MV-4-11 (cell line): Measurements from ENCODE around the gene F13A1.

Experiments
- DNase-seq: peaks from one replicate; lab custom pipeline; 2025; lab: John Stamatoyannopoulos, UW

The F13A1 gene

DNA sequence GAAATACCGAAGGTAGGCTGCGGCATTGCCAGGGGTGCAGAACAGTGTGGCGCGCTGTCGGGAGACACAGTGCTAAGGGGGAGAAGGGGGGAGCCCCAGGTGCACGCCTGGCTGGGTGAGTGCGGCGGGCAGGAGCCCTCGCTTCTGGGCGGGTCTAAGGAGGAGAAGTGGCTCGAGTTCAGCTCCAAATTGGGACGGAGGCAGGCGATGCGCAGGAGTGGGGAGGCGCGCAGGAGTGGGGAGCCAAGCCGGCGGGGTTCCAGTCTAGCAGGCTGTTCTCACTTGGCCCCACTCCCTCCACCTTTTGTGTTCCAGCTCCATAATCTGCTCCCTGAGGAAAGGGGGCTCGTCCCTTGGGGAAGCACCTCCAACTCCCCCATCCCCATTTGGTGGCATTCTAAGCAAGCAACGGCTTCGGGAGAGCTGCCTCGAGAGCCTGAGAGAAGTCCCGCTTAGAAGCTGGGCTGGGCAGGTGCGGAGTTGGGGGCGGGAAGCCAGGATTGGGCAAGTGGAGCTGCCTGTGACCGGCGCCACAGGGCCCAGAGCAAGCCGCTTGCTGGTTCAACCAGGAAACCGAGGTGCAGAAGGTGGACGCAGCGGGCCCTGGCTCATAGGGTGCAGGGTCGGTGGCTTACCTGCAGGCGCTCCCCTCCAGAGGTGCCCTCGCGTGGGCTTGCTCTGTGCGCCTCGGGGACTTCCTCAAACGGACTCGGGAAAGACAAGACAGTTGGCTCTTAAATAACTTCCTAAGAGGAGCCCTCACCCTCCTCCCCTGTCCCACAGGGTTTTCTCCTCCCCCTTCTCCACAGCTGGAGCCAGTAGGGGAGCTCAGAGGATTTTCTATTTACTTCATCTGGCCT is at the start of gene F13A1:
F13A1 (minus strand) TSS at position 711 of the 860 bp plus-strand sequence. CDS start 1,998 bp downstream, outside the sequence.
- DNase-seq: peak; percentile 54

DNA sequence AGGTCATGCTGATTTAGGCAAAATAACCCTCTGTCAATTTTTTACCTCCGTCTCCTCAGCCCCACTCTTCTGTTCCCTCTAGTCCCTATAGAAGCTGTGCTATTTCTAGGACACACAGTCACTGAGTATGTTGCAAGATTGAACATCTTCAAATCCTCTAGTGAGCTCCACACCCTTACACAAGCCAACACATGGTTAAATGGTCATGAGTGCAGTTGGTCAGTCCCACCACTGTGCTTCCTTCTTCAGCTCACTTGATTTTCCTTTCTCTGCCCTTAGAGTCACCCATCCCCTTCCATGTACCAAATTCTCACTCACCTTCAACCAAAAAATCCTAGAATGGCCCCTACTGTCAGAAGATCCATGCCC is 48.2 kb upstream of the F13A1 start:
- DNase-seq: peak; percentile 88

- no peak for DNase-seq
Observed at GRCh38 chr6:6368040-6368683, 47.7 kb upstream of the F13A1 start.

DNA sequence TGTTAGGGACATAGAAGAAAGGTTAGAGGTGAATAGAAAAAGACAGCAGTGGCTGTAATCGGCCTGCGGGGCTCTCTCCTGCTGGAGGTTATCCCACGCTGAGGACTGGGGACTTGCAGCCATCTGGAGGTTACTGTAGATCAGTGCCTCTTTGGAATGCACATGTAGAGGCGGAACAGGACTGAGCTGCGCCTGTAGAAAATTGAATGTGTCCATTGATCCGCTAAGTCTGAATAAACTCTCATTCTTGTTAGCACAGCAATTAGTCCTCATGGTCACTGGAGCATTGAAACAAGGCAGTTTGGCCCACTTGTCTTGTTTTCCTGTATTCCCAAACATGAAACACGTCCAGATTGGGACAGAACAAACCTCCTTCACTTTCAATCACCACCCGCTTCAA is 46.3 kb upstream of the F13A1 start:
- DNase-seq: no peak

GRCh38 chr6:6365242-6365641 is 44.8 kb upstream of the F13A1 start:
- DNase-seq: no peak

- DNase-seq: peak; percentile 7
Observed at GRCh38 chr6:6362056-6362840, 41.8 kb upstream of the F13A1 start.

DNA sequence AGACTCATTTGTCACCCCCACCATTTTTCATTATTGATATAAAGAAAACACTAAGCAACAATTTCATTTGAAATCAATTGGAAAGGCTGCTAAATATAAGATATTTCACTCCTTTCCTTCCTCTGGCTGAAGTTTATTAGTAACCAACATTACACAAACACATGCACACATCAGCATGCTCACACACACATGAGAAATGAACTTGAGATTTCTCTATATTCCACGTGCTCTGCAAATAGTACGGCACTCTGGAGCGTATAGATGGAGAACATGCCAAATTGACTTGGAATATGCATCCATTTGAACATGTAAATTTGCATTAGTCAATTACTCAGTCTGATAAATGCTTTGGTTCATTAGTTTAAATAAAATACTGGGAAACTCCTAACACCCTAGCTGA is 37.1 kb upstream of the F13A1 start:
- no peak for DNase-seq

GRCh38 chr6:6357032-6357431 is 36.6 kb upstream of the F13A1 start:
- no peak for DNase-seq

GRCh38 chr6:6352772-6353171 is 32.3 kb upstream of the F13A1 start:
- no peak for DNase-seq

GRCh38 chr6:6351511-6352025 is 31.1 kb upstream of the F13A1 start:
- no peak for DNase-seq

GRCh38 chr6:6350696-6351095 is 30.2 kb upstream of the F13A1 start:
- no peak for DNase-seq

DNA sequence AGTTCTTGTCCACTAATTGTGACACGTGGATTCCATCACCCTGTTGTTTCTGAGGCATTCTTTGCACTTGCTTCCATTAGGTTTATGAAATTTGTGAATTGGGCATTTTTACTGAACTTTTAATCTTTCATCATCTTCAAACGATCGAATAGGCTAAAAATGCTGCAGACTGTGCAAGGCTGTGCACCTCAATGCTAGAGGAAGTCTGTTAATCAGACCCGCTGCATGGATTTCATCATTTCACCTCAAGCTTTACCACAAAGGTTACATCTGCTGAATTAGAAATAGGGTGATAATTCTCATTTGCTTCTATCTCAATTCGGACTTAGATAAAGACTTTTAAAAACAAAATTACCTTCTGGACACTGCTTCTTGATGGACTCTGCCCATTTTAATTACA is 27.8 kb upstream of the F13A1 start:
- DNase-seq: peak; percentile 32

DNA sequence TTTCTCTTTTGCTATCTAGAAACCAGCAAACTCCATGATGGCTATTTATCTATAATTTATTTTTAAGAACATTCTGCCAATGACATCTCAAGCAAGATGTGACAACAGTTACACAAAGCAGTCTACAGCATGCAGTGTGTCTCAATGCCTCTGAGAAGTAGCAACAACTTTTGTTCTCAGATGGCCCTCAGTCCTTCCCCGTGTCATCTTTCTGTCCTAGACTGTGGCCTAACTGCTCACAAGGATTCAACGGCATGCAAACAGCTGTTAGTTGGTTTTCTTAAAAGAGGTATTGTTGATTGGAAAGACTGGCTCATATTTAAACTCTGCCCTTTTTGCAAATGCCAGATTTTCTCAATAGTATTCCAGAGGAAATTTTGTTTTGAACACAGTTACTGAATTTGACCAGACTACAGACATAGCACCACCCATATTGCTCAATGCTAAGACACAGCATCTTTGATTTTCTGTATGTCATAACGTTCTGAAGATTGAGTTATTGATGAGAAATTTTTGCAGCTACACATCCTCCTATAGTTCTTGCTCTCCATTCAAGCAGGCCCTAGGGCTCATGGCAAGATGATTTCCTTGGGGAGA is 26.1 kb upstream of the F13A1 start:
- DNase-seq: no peak

DNA sequence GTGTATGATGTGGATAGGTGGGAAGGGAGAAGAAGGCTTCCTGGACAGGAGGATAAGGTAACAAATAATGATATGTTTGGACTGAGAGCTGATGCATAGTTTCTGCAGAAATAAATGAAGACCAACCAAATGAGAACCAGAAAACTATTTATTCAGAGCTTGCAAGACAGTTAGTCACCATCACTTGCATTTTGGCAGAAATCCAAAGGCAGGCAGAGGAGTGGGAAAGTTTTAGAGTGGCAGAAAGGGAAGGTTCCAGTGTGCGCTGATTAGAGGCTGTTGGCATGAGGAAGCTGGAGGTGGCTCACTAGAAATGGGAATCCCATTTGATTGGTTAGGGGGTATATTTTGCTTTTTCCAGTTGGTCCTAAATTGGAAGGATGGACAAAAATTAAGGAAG is 13.0 kb upstream of the F13A1 start:
- DNase-seq: peak; percentile 7

DNA sequence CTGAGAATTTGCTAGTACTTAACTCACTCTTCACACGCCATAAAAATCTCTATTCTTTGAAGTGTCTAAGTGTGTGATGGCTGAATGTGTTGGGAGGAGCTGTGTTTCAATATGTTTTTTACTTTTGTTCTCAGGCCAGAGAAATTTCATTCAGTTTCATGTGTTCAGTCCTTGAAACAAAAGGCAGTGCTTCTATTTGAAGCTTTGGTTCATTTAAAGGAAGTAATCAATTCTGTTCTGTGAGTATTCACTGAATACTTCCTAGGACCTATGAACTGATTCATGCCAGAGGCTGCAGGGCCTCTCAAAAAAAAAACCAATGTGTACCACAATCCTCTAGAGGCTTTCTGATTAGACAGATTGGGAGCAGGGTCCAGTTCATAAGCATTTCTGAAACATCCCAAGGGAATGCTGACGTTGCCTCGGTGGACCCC is 12.4 kb upstream of the F13A1 start:
- peak; percentile 35 for DNase-seq

- DNase-seq: peak; percentile 84
Observed at GRCh38 chr6:6331946-6332601, 11.6 kb upstream of the F13A1 start.

DNA sequence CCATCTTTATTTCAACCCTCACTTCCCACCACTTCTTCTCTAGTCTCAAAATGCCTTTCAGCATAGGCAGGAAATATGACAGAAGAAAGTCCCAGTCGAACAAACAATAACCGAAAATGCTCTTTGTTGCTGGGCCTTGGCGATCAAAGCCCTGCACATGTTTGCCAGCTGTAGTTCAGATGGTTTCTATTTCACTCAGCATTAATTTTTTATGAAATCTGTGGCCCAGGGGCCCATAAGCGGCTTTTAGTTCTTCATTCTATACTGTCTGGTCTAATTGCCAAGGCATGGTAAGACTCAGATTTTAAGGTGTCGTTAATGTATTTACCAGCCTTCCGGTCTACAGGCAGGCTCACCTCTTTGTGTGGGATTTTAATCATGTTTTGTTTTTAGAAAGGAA is 10.9 kb upstream of the F13A1 start:
- peak; percentile 92 for DNase-seq

GRCh38 chr6:6330407-6330806 is 9.9 kb upstream of the F13A1 start:
- no peak for DNase-seq

GRCh38 chr6:6328451-6328850 is 8.0 kb upstream of the F13A1 start:
- DNase-seq: peak; percentile 72

GRCh38 chr6:6323352-6323751 is 2.9 kb upstream of the F13A1 start:
- DNase-seq: no peak

- no peak for DNase-seq
Observed at GRCh38 chr6:6320901-6321300, 439 bp upstream of the F13A1 start.
